GM18511 (cell line): ENCODE measurements around the gene NCOR2.

ENCODE experiments used
- ATAC-seq: cut with Tn5 transposase; IDR thresholded peaks from one replicate; pipeline ENCODE4 v1.9.1; 2021; ENCODE audit warnings: mild to moderate bottlenecking, moderate library complexity; ENCODE audit not compliant: unreplicated experiment

Gene NCOR2

DNA sequence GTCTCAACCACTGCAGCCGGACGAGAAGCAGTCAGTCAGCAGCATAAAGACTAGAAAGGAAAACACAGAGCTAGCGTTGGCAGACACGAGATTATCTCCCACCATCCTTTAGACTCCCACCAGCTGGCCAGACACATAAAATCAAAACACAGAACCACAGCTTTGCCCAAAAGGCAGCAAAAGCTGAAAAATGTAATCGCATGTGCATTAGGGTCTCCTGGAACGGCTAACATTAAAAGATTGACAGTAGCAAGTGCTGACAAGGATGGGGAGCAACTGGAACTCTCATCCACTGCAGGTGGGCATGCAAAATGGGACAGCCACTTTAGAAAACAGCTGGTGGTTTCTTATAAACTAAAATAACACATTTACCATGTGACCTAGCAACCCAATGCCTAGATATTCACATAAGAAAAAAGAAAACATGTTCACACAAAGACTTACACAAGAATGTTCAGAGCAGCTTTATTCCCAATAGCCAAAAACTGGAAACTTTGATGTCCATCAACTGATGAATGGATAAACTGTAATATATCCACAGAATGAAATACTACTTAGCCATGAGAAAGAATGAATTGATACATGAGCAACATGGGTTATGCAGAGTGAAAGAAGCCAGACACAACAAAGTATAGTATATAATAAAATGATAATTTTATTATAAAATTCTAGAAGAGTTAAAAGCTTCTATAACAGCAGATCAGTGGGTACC is 37.7 kb downstream of the NCOR2 start:
- ATAC-seq, result no peak

DNA sequence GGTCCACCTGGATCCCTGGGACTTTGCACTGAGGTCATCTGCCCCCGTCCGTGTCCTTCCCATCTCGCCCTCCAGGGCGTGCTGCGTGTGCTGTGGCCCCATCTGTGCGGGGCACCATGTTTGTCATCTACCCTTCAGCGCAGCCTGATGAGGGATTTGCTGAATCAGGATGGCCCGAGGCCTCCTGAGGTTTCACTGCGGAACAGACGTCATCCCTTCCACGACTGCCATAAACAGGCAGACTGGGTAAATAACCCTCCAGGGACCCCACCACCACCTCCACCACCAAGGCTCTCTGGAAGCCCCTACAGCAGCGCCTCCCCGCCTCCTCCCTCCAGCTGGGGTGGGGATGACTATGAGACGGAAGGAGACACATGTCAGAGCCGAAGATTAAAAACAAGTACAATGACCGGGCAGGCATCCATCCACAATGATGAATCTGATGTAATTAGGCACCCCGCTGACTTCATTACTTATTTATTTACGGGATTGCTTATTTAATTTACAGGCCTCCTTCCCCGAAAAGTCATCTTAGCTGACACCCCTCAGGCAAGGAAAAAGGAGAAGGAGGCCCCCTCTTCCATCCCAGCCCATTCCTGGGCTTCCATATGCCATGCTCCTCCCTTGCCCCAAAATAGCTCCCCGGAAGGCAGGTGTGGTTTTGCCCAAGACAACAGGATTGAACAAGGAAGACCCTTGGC is 39.4 kb downstream of the NCOR2 start:
- no peak for ATAC-seq

DNA sequence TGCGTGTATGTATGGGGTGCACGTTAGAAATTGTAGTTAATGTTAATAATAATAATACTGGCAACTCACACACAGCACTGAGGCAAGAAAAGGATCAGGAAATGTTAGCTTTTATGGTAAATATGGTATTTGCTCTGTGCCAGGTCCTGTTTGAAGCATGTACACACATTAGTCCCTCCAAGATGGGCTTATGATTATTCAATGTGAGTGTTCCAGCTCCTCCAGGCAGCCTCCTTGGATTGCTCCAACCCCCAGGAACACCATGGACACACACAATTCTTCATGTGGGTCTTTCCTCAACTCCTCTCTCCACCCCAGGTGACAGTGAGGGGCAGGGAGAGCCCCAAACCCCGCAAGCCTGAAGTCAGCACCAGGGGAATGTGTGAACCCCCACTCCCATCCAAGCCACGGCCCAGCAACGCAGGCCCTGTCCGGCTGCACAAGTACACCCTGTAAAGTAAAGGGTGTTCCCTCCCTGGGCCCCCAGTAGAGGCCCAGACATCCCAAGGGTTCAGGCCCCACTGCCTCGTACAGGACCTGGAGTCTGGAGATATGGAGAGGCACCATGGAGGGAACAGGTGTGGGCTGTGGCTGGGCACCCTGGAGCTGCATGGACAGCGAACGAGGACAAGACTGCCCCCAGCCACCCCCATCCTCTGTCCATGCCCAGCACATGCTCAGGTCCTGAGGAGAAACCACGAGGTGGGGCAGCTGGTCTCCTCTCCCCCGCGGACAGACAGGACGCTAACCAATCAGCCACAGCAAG is 41.3 kb downstream of the NCOR2 start:
- ATAC-seq, result no peak

DNA sequence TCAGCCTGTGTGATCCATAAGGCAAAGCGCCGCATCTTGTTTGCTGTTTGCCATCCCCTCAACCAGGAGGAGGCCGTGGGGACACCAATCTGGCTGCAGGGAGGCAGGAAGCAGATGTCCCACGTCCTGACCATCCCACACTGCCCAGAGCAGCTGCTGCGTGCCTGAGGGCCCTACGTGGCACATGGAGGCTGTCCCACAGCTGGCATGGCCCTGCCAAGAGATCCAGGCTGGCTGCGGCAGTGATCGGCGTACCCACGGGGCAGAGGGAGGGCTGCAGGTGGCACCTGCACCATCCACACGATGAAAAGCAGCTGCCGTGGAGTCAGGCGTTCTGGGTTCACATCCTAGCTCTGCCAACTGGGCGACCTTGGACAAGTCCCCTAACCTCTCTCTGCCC is 42.0 kb downstream of the NCOR2 start:
- no peak for ATAC-seq

DNA sequence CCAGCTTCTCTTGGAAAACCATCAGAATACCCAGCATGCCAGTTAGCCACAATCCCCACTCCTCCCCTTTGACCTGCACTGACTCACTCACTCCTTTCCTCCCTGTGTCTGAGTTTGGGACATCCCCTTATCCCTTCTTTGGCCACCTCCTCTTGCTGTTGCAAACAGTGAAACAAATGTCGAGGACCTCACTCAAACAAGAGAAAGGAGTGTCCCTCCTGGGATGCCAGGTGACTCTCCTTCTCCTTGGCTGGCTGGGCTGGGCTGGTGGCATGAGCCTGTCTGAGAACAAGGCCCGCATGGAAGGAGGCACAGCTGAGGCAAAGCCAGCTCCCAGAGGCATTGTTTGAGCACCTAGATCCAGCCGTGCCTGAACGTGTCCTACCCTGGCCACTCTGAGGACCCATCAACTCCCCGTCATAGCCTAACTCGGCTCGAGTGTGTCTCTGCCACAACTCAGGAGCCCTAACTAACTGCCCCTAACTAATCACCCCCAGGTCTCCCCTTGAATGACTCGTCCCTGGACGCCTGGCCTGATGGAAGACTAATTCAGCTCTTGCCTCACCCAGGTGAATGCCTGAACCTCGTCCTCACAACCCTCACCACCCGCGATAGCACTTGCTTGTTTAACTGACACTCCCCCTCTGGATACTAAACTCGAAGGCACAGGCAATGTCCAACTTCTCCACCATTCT is 43.0 kb downstream of the NCOR2 start:
- ATAC-seq, result no peak

DNA sequence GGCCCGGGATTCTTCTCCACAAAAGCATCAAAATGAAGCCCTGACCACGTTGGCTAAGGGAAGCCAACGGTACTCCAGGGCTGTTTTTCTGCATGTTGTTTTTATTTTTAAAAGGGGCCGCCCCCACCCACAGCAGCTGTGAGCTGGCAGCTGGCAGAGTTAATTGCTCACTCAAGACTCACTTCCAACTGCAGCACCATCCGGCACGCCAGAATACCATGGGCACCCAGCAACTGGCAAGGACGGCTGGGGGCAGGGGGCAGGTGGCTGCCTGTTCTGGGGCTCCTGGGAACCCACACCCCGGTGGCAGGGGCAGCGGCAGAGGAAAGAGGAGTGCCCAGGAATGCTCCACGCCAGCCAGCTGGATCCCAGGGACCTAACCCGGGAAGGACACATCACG is 44.3 kb downstream of the NCOR2 start:
- no peak for ATAC-seq

DNA sequence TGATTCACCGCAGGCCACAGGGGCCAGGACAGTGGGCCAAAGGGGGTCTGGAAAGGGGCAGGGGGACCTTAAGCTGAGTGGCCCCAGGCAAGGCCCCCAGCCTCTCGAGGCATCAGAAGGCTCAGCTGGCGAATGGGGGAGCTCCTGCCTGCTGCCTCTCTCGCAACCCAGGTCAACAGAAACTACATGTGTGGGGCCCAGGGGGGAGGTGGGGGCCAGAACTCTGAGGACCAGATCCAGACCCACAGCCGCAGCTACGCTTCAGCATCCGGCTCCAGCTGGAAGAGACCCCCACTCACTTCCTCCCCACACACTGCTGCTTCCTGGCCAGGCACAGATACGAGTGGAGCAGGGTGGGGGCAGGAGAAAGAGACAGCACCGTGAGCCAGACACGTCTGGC is 46.5 kb downstream of the NCOR2 start:
- ATAC-seq, result no peak

DNA sequence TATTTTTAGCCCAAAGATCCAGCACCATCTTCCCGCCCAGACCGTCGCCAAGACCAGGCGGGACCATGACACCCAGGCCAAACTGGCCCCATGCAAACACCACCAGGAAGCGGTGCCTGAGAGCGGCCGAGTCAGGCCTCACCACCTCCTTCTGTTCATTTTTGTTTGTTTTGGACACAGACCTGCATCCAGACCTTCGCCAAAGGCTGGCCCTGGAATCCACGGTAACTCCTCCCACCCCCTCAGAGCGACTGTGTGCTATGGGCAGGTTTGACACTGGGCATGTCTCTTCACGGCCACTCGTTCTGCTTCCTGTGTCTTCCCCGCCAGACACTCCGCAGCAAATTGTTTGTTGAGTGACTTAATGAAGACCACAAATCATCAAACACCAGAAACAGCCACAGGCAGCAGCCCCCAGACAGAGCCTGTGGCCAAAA is 47.1 kb downstream of the NCOR2 start:
- no peak for ATAC-seq

DNA sequence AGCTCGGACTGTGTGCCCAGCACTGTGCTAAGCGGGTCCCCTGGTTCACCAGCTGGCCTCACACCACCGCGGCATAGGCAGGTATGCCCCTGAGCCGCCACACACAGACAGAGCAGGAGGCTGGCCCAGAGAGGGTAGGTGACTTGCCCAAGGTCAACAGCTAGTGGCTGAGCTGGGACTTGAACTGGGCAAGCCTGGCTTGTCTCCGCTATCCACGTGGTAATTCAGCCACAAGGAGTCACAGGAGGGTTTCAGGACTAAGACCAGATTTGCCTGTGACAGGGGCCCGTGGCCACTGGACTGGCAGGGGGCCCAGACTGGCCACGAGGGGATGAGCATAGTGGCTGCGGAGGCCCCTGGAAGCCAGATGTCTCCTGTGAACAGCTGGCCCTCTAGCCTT is 47.7 kb downstream of the NCOR2 start:
- ATAC-seq, result no peak

DNA sequence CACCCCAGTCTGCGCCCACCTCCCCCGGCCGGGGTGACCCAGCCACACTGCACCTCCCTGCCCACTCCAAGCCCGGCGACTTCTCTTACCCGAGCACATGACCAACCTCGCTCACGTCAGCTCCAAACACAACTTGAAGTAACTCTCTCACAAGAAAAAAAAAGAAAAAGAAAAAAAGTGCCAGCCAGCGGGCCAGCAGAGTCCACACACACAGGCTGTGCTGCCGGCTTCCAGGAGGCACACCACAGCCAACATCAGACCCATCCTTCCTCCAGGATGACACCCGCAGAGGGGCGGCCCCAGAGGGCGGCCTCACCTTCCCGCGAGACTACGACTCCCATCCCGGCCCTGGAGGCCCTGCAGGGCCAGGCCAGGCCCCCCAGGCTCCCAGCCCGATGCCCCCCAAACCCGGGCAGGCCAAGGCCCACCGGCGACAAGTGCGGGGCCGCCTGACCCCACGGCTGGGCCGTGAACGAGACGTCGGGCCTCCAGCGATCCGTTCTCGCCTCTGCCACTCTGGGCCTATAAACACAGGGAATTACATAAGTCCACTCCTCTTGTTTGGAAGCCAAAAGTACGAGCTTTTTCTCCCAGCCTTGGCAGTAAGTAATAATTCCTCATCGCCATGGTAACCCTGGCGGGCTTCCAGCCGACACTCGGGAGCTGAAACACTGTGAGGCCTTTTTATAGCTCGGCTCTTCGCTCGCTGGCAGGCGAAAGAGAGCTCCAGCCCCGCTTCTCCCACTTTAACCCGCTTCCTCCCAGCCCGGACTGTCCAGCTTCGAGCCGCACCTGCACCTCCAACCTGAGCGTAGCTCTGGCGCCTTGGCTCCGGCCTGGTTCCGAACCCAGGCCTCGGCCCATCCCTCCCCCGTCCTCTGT is 49.1 kb downstream of the NCOR2 start:
- no peak for ATAC-seq
